AG10803 (cell line): ENCODE data around the gene COX5B.

Experiments
- DNase-seq: peaks from one replicate; pipeline ENCODE4 v3.0.0; 2010; ENCODE audit warnings: low read depth
- H3K4me3 ChIP-seq: 2 replicates; pipeline ENCODE4 v1.5.1; 2011; ENCODE audit warnings: mild to moderate bottlenecking, low read length, control low read depth
- TF ChIP-seq, protein P1 (sequence below): conservative IDR thresholded peaks from 2 replicates; pipeline ENCODE4 v1.5.1; 2011; ENCODE audit warnings: mild to moderate bottlenecking, low read length, control low read depth, inconsistent platforms

Gene COX5B

DNA sequence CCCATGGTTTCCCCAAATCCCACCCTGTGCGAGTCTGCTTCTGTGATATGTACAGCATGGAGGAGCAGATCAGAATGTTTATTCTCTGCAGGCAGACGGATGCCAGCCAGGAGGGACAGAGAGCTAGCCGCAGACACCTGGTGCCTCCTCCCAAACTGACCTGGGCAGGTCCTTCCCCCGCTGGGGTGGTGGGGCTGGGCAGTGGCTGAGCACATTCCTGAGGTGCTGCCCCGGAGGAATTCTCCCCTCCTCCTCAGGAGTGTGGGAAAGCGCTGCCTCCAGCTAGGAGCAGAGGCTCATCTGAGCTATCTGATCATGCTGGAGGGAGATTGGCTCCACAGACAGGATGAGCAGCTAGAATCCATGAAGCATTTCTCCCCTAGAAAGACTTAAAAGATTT, 45.3 kb downstream of the COX5B start:
- no peak overlapping the region for H3K4me3 ChIP-seq
- DNase-seq, result no peak
- TF ChIP-seq, protein P1, sequence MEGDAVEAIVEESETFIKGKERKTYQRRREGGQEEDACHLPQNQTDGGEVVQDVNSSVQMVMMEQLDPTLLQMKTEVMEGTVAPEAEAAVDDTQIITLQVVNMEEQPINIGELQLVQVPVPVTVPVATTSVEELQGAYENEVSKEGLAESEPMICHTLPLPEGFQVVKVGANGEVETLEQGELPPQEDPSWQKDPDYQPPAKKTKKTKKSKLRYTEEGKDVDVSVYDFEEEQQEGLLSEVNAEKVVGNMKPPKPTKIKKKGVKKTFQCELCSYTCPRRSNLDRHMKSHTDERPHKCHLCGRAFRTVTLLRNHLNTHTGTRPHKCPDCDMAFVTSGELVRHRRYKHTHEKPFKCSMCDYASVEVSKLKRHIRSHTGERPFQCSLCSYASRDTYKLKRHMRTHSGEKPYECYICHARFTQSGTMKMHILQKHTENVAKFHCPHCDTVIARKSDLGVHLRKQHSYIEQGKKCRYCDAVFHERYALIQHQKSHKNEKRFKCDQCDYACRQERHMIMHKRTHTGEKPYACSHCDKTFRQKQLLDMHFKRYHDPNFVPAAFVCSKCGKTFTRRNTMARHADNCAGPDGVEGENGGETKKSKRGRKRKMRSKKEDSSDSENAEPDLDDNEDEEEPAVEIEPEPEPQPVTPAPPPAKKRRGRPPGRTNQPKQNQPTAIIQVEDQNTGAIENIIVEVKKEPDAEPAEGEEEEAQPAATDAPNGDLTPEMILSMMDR, result no peak

DNA sequence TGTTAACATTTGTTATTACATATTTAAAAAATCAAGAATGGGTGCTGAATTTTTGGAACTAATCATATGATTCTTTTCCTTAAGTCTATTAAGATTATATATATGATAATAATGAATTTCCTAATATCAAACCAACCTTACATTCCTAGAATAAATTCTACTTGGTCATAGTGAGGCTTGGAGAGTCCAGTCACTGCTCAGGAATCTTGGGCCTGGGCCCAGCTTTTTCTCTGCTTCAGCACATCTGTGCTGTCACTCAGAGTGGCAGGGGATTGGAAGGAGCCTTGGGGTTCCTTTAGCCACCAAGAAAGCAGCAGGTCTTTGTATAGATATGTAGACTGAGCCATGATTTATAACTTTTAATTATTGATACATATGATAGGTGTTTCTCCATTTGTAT, 47.6 kb downstream of the COX5B start:
- TF ChIP-seq, protein P1, result no peak
- peak; percentile 6 for DNase-seq
- no peak overlapping the region for H3K4me3 ChIP-seq

DNA sequence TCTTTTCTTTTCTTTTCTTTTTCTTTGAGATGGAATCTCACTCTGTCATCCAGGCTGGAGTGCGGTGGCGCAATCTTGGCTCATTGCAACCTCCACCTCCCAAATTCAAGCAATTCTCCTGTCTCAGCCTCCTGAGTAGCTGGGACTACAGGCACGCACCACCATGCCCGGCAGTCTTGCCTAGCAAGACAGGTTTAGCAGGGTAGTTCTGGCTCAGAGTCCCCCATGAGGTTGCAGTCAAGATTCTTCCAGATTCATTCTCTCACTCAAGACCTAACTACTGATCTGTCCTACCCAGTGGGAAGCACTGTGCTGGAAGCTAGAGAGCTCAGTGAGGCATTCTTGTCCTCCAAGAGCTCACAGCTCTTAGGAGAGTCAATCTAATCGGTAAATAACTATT, 49.9 kb downstream of the COX5B start:
- no peak for DNase-seq
- H3K4me3 ChIP-seq, result no peak overlapping the region
- TF ChIP-seq, protein P1, result no peak

DNA sequence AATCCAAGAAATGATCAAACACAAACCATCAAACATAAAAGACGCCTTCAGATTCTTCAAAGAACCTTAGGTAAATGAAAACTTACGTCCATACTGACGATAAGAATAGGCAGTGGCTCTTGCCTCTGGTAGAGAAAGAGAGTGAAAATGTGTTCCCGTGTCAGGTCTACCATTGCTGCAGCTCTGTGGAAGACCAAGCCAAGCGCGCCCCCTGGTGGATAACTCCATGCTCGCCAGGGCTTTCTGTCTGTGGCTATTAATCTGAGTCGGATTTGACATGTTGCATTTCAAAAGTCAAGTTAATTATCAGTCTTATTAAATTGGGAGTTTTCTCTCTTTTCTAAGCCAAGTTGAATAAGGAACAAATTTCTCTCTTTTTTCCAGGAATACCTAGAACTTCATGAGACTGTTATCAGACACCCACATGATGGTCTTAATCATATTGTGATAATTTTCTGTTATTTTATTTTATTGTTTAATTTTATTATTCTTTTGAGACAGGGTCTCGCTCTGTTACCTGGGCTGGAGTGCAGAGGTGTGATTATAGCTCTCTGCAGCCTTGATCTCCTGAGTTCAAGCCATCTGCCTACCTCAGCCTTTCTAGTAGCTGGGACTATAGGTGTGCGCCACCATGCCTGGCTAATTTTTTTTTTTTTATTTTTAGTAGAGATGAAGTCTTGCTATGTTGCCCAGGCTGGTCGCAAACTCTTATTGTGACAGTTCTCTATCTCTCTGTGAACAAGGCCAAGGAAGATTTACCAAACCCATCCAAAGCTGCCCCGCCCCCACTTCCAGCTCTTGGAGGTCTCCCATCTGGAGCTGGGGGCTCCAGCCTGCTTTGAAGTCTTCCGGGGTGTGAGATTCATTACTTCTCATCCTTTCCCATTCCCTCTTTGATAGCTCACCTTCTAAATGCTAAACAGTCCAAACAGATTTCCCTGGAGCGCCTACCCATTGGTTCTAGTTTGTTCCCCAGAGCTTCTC, 51.7 kb downstream of the COX5B start:
- DNase-seq, result peak; percentile 73
- TF ChIP-seq, protein P1, result peak; percentile 95
- no peak overlapping the region; the same call in 1 of the 2 replicates for H3K4me3 ChIP-seq
